MM.1S (cell line): ENCODE results near the gene ZG16B.

Source experiments
- CTCF ChIP-seq: fragments of 300-600 bp; sonication (generic); IDR thresholded peaks from 2 replicates; pipeline ENCODE4 v1.5.1; 2016; ENCODE audit warnings: antibody characterized with exemption, low read length, mixed read lengths
- EZH2 ChIP-seq: fragments of 300-600 bp; sonication (generic); optimal IDR thresholded peaks from 2 replicates; pipeline ENCODE3; 2017; ENCODE audit warnings: low read depth, mild to moderate bottlenecking, antibody characterized with exemption, low read length, mixed read lengths
- EZH2phosphoT487 ChIP-seq: fragments of 300-600 bp; sonication (generic); IDR thresholded peaks from 2 replicates; pipeline ENCODE4 v1.6.1; 2018; ENCODE audit warnings: antibody characterized with exemption, low read length

GRCh38 chr16:2866431-2866830 lies 36.3 kb downstream of the ZG16B start:
- TF ChIP-seq CTCF (no peak), EZH2 (no peak), EZH2phosphoT487 (no peak)
